GM21619 (cell line): Measurements from ENCODE around the gene HELT.
"Not testable (repeated sequence)": the region's sequence is repeated elsewhere in the genome, so short reads cannot be mapped to it uniquely, and the experiment has no call there.

ENCODE experiments used
- ATAC-seq: cut with Tn5 transposase; IDR thresholded peaks from one replicate; pipeline ENCODE4 v1.9.1; 2021; ENCODE audit not compliant: unreplicated experiment

HELT gene

GRCh38 chr4:185035284-185035683 is 17.0 kb downstream of the HELT start:
- ATAC-seq, result no peak

- ATAC-seq, result no peak
Observed at GRCh38 chr4:185036019-185036418, 17.7 kb downstream of the HELT start.

- ATAC-seq, result no peak
Observed at GRCh38 chr4:185036842-185037241, 18.6 kb downstream of the HELT start.

GRCh38 chr4:185039508-185040273 is 21.4 kb downstream of the HELT start:
- ATAC-seq, result peak; percentile 73

GRCh38 chr4:185040523-185040922 is 22.2 kb downstream of the HELT start:
- no peak for ATAC-seq

GRCh38 chr4:185050286-185050685 is 32.0 kb downstream of the HELT start:
- ATAC-seq, result not testable (repeated sequence)

GRCh38 chr4:185051283-185051682 is 33.0 kb downstream of the HELT start:
- ATAC-seq, result not testable (repeated sequence)

- no peak for ATAC-seq
Observed at GRCh38 chr4:185053746-185054145, 35.5 kb downstream of the HELT start.

GRCh38 chr4:185054272-185054671 is 36.0 kb downstream of the HELT start:
- no peak for ATAC-seq

- no peak for ATAC-seq
Observed at GRCh38 chr4:185054886-185055285, 36.6 kb downstream of the HELT start.

- no peak for ATAC-seq
Observed at GRCh38 chr4:185061610-185062009, 43.3 kb downstream of the HELT start.

GRCh38 chr4:185062606-185063005 is 44.3 kb downstream of the HELT start:
- ATAC-seq, result no peak

- no peak for ATAC-seq
Observed at GRCh38 chr4:185066179-185066578, 47.9 kb downstream of the HELT start.

GRCh38 chr4:185068837-185069236 is 50.5 kb downstream of the HELT start:
- no peak for ATAC-seq
